Kidney (tissue), 14 donors: ENCODE measurements around the gene IFNA2. TPM values are rescaled to one million over a fixed set of nuclear protein-coding genes. Genes with fewer than 3 reads are reported as not detected.

Source experiments
- DNase-seq, 5 donors: peaks; one replicate each; pipeline ENCODE4 v3.0.0-alpha.2; 2013 to 2020
- FAIRE-seq: peaks from 2 replicates; lab custom pipeline; 2012; peaks lifted over from hg19 to GRCh38; lab: Jason Lieb, UNC
- H3K27ac ChIP-seq, 2 donors: one replicate each; pipeline ENCODE4 v1.7.0; 2013; ENCODE audit warnings: low read depth in 2 of 2, low read length in 2 of 2, inconsistent platforms in 1 of 2
- H3K27me3 ChIP-seq: one replicate; pipeline ENCODE4 v1.7.1; 2013; ENCODE audit warnings: low read length, inconsistent platforms; ENCODE audit not compliant: control insufficient read depth, insufficient read depth
- H3K36me3 ChIP-seq, 3 donors: one replicate each; pipeline versions ENCODE4 v1.7.0 to v1.7.1; 2013; ENCODE audit warnings: low read length in 3 of 3, control low read depth in 1 of 3, inconsistent platforms in 1 of 3; ENCODE audit not compliant: insufficient read depth in 3 of 3, control insufficient read depth in 2 of 3
- H3K4me1 ChIP-seq, 3 donors: one replicate each; pipeline versions ENCODE4 v1.7.0 to v1.7.1; 2013; ENCODE audit warnings: low read length in 3 of 3, inconsistent platforms in 1 of 3, low read depth in 1 of 3; ENCODE audit not compliant: control insufficient read depth in 2 of 3, insufficient read depth in 2 of 3
- H3K4me3 ChIP-seq, 3 donors: one replicate each; pipeline versions ENCODE4 v1.7.0 to v1.8.1; 2013; ENCODE audit warnings: low read length in 3 of 3, control low read depth in 1 of 3, inconsistent platforms in 1 of 3
- H3K9ac ChIP-seq, 3 donors: one replicate each; pipeline versions ENCODE4 v1.7.0 to v1.7.1; 2013; ENCODE audit warnings: low read length in 3 of 3, control low read depth in 1 of 3, inconsistent platforms in 1 of 3
- H3K9me3 ChIP-seq, 3 donors: one replicate each; pipeline versions ENCODE4 v1.7.0 to v1.7.1; 2013; ENCODE audit warnings: low read length in 3 of 3, control low read depth in 1 of 3, inconsistent platforms in 1 of 3; ENCODE audit not compliant: control insufficient read depth in 2 of 3, insufficient read depth in 1 of 3
- CTCF ChIP-seq: IDR thresholded peaks from 3 replicates; pipeline ENCODE4 v1.5.1; 2012; ENCODE audit warnings: mild to moderate bottlenecking, moderate library complexity, borderline replicate concordance; ENCODE audit not compliant: insufficient read depth; ENCODE audit errors: extremely low read depth
- intact Hi-C: fragments of 100-400 bp; cut with DNase I; formaldehyde crosslinking; loops from one replicate; pipeline ENCODE4 v1.11.1; 2022
- polyA plus RNA-seq: library from polyadenylated mRNA; stranded (reverse); fragments of 350-450 nt; fragmentation: Illumina TruSeq; extraction: RNeasy Lipid Tissue Mini Kit (QIAGEN cat#74804); gene quantifications from one replicate; pipeline ENCODE4 v1.2.3, GENCODE V29; 2014; ENCODE audit warnings: low read depth, low replicate concordance; ENCODE audit not compliant: insufficient read depth
- total RNA-seq: library from RNA; stranded (reverse); fragmentation: NEBNext Ultra II Directional; extraction: Animal tissue kit (Norgen Biotek cat#: 25700); gene quantifications from one replicate; pipeline ENCODE4 v1.2.1, GENCODE V29; 2021
- donor health status: control.
- donor health status: control.
- donor health status: control.
- donor health status: control.
- donor health status: control.
- donor health status: DM: yes; HTN: yes; CAD: no.
- donor health status: Normal renal cell carcinoma (clear cell type).

Gene IFNA2
- total and polyA plus RNA-seq, 2 donors from 2014 or later: not detected

GRCh38 chr9:21413151-21413550, 28.0 kb upstream of the IFNA2 start:
- Histone ChIP-seq H3K27me3 (no peaks in the 10 kb centered on the region), H3K27ac (no peak overlapping the region), H3K9me3 (no peaks in the 10 kb centered on the region), H3K36me3 (no peaks in the 10 kb centered on the region), H3K4me1 (peaks cover 0 to 9% (median 6%) of the 10 kb centered on the region in 3 donors), H3K4me3 (no peak overlapping the region), H3K9ac (no peak overlapping the region)
- intact Hi-C loops: no loop called here
- FAIRE-seq (no peak), DNase-seq (no peak)
- no peak for TF ChIP-seq CTCF

- intact Hi-C loops: no loop called here
- FAIRE-seq (no peak), DNase-seq (no peak)
- Histone ChIP-seq H3K9me3 (no peaks in the 10 kb centered on the region), H3K4me3 (no peak overlapping the region), H3K27me3 (no peaks in the 10 kb centered on the region), H3K4me1 (peaks cover 0 to 9% (median 6%) of the 10 kb centered on the region in 3 donors), H3K9ac (no peak overlapping the region), H3K27ac (no peak overlapping the region), H3K36me3 (no peaks in the 10 kb centered on the region)
- no peak for TF ChIP-seq CTCF
Observed at GRCh38 chr9:21412107-21412506, 26.9 kb upstream of the IFNA2 start.

- intact Hi-C loops: no loop called here
- TF ChIP-seq CTCF: no peak
- DNase-seq: no peak
- H3K4me1 ChIP-seq: peaks cover 0 to 5% (median 0%) of the 10 kb centered on the region in 3 donors
- H3K27me3 ChIP-seq: no peaks in the 10 kb centered on the region
- no peak within 1 kb of the TSS for H3K9ac ChIP-seq
- no peaks in the 10 kb centered on the region for H3K9me3 ChIP-seq
- no peak within 1 kb of the TSS for H3K4me3 ChIP-seq
- H3K27ac ChIP-seq: no peak within 1 kb of the TSS
- H3K36me3 ChIP-seq: no peaks in the 10 kb centered on the region
- no peak for FAIRE-seq
Observed at GRCh38 chr9:21408817-21409216, 23.6 kb upstream of the IFNA2 start, which contains the start of gene IFNA8. TSS of gene IFNA8 (plus strand) at chr9:21409117. CDS start at chr9:21409177, 60 bp downstream.

GRCh38 chr9:21404146-21404545, 18.9 kb upstream of the IFNA2 start:
- no peak for DNase-seq
- Histone ChIP-seq H3K9me3 (no peaks in the 10 kb centered on the region), H3K4me3 (no peak overlapping the region), H3K27me3 (no peaks in the 10 kb centered on the region), H3K36me3 (no peaks in the 10 kb centered on the region), H3K27ac (no peak overlapping the region), H3K9ac (no peak overlapping the region), H3K4me1 (peaks cover 0 to 4% (median 0%) of the 10 kb centered on the region in 3 donors)
- TF ChIP-seq CTCF: no peak
- no peak for FAIRE-seq
- intact Hi-C loops: no loop called here
